Measurements from ENCODE around the gene MEOX2.

GRCh38 chr7:15581352-15581951 lies 105.0 kb downstream of the MEOX2 start:
- TF ChIP-seq CTCF (IDR thresholded peaks at IDR 0.05) (no peak), POLR2A (IDR thresholded peaks at IDR 0.05) (no peak)

Measured in testis (tissue), 2 donors.